SK-N-MC (cell line): Measurements from ENCODE around the gene BLACAT1.

Source experiments
- EZH2 ChIP-seq: fragments of 200-600 bp; sonication (generic); IDR thresholded peaks from one replicate; pipeline ENCODE4 v1.6.1; 2017; ENCODE audit warnings: antibody characterized with exemption
- FOXP2 ChIP-seq: optimal IDR thresholded peaks from 2 replicates; pipeline ENCODE3; 2011; ENCODE audit warnings: mild to moderate bottlenecking, moderate library complexity; ENCODE audit not compliant: insufficient read depth; ENCODE audit errors: extremely low read length, control extremely low read depth
- POLR2AphosphoS5 ChIP-seq: IDR thresholded peaks from 2 replicates; pipeline ENCODE4 v1.6.1; 2012; ENCODE audit warnings: mild to moderate bottlenecking, low read depth, low read length, borderline replicate concordance

- TF ChIP-seq EZH2, result no peak
- no peak for TF ChIP-seq POLR2AphosphoS5
- TF ChIP-seq FOXP2, result no peak
Observed at GRCh38 chr1:205444300-205444930, 11.4 kb downstream of the BLACAT1 start.
